Testis (tissue), 3 donors: ENCODE data around the gene SH3BP4. TPM values are rescaled to one million over a fixed set of nuclear protein-coding genes. Genes with fewer than 3 reads are reported as not detected.

Source experiments
- DNase-seq: peaks from one replicate; pipeline ENCODE4 v3.0.0-alpha.2; 2019
- H3K27ac ChIP-seq, 2 donors: fragments of 200-600 bp; sonication (generic); one replicate each; pipeline ENCODE4 v1.5.1; 2019
- H3K27me3 ChIP-seq: fragments of 200-600 bp; sonication (generic); one replicate; pipeline ENCODE4 v1.5.1; 2019
- H3K36me3 ChIP-seq: fragments of 200-600 bp; sonication (generic); one replicate; pipeline ENCODE4 v1.5.1; 2017; ENCODE audit warnings: low read depth; ENCODE audit errors: missing control alignments
- H3K4me1 ChIP-seq: fragments of 200-600 bp; sonication (generic); one replicate; pipeline ENCODE4 v1.5.1; 2019
- H3K4me3 ChIP-seq, 2 donors: fragments of 200-600 bp; sonication (generic); one replicate each; pipeline ENCODE4 v1.5.1; 2017 to 2019
- H3K9me3 ChIP-seq: fragments of 200-600 bp; sonication (generic); one replicate; pipeline ENCODE4 v1.5.1; 2017
- POLR2A ChIP-seq: fragments of 450-650 bp; IDR thresholded peaks from one replicate; pipeline ENCODE4 v1.6.1; 2017; ENCODE audit warnings: antibody characterized with exemption, mild to moderate bottlenecking, moderate library complexity
- WGBS, 2 donors: methylation state at CpG; one replicate each; pipeline ENCODE4 v1.1.5; 2018; 5-methylcytosine and 5-hydroxymethylcytosine counted together
- intact Hi-C: fragments of 100-400 bp; cut with DNase I; formaldehyde crosslinking; loops from one replicate; pipeline ENCODE4 v1.15.1; 2023; ENCODE audit warnings: low total_unique reads
- polyA plus RNA-seq: library from polyadenylated mRNA; stranded (reverse); fragments of 350-450 nt; fragmentation: Illumina TruSeq; extraction: RNeasy Lipid Tissue Mini Kit (QIAGEN cat#74804); gene quantifications from one replicate; pipeline ENCODE4 v1.2.3, GENCODE V29; 2014; ENCODE audit warnings: low read depth, low replicate concordance; ENCODE audit not compliant: insufficient read depth
- total RNA-seq, 2 donors: library from RNA; depleted of rRNA; stranded (reverse); fragments of >200 nt; gene quantifications; one replicate each; pipeline ENCODE4 v1.2.3, GENCODE V29; 2016
- TF ChIP-seq, protein P1 (sequence below), 3 experiments: fragments of 450-650 bp in 2 of 3; fragments of 200-600 bp in 1 of 3; sonication (generic) in 1 of 3; IDR thresholded peaks; one replicate each; pipeline ENCODE4 v1.5.1; 2016 to 2019; ENCODE audit warnings: antibody characterized with exemption in 3 of 3, mild to moderate bottlenecking in 2 of 3, moderate library complexity in 1 of 3

SH3BP4 gene
- total and polyA plus RNA-seq, 3 donors from 2014 or later, result 33.3 to 88.5 (median 64.4) TPM

DNA sequence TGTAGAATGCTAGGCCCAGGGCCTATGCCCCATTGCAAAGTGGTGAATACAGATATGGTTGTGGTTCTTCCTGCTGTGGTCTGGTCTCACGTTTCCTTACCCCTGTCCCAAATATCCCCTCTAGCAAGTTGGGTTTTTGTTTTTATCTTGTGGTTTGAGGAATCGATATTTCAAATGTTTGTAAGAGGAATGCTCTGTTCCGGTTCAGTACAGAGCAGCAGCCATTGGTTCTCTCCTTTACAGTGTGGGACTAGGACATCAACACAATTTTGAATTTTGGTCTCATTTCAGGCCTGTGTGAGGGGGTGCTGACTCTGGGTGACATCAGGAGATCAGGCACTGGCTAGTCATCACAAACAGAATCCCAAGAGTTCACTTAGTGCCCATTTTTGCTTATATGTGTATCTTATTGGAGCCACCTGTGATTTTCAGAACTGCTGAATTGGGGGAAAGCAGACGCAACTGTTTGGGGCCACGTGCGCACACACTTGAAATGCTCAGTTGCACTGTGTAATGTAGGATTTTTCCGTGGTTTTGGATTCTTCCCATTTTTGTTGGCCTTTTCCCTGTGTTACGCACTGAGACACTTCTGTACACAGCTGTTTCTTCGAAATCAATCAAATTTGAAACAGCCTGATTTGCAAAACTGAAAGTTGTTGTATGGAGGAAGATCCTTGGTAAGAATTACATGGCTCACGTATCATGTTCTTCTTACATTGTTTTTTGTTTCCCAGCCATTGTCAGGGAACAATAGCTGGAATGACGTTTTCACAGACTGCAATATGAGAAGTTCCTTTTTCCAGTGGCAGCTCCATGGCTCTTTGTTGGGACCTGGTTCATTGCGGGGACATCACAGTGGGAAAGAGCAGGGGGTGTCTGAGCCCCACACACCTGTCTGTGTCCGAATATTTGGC, 8.6 kb downstream of the SH3BP4 start:
- no peak for TF ChIP-seq POLR2A
- TF ChIP-seq, protein P1, sequence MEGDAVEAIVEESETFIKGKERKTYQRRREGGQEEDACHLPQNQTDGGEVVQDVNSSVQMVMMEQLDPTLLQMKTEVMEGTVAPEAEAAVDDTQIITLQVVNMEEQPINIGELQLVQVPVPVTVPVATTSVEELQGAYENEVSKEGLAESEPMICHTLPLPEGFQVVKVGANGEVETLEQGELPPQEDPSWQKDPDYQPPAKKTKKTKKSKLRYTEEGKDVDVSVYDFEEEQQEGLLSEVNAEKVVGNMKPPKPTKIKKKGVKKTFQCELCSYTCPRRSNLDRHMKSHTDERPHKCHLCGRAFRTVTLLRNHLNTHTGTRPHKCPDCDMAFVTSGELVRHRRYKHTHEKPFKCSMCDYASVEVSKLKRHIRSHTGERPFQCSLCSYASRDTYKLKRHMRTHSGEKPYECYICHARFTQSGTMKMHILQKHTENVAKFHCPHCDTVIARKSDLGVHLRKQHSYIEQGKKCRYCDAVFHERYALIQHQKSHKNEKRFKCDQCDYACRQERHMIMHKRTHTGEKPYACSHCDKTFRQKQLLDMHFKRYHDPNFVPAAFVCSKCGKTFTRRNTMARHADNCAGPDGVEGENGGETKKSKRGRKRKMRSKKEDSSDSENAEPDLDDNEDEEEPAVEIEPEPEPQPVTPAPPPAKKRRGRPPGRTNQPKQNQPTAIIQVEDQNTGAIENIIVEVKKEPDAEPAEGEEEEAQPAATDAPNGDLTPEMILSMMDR (IDR thresholded peaks at IDR 0.05), result no peak
- Histone ChIP-seq H3K27ac (no peak overlapping the region), H3K4me1 (peaks cover 9% of the 10 kb centered on the region), H3K4me3 (no peak overlapping the region), H3K9me3 (no peaks in the 10 kb centered on the region), H3K36me3 (no peaks in the 10 kb centered on the region), H3K27me3 (no peaks in the 10 kb centered on the region)
- intact Hi-C loops, result no loop called here
- WGBS, 2 donors, result 69 to 75% methylated on average over 13 of the region's 13 CpGs
- DNase-seq, result no peak

DNA sequence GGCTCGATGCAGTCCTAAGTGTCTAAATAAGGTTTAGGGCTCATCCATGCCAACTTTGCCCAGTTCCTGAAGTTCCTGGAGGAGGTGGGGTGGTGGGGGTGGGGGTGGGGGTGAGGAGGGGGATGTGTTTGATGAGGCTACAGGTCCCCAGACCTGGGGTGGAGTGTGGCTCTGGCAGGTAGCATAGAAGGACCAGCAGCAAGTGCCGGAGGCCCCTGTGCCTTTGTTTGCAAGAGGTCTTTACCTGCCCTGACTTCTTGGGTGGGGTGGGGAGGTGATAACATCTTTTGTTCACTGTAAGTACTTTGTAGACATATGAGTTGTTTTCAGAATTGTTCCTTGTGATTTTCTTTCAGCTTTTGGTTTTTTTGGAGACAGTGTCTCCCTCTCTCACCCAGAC, 10.0 kb downstream of the SH3BP4 start:
- Histone ChIP-seq H3K27me3 (no peaks in the 10 kb centered on the region), H3K27ac (no peak overlapping the region), H3K4me1 (peaks cover 6% of the 10 kb centered on the region), H3K9me3 (no peaks in the 10 kb centered on the region), H3K4me3 (no peak overlapping the region), H3K36me3 (no peaks in the 10 kb centered on the region)
- 94 to 100% methylated on average over 2 of the region's 2 CpGs for WGBS, 2 donors
- intact Hi-C loops, result no loop called here
- DNase-seq, result no peak
- TF ChIP-seq, protein P1 (IDR thresholded peaks at IDR 0.05), result no peak
- TF ChIP-seq POLR2A, result no peak

DNA sequence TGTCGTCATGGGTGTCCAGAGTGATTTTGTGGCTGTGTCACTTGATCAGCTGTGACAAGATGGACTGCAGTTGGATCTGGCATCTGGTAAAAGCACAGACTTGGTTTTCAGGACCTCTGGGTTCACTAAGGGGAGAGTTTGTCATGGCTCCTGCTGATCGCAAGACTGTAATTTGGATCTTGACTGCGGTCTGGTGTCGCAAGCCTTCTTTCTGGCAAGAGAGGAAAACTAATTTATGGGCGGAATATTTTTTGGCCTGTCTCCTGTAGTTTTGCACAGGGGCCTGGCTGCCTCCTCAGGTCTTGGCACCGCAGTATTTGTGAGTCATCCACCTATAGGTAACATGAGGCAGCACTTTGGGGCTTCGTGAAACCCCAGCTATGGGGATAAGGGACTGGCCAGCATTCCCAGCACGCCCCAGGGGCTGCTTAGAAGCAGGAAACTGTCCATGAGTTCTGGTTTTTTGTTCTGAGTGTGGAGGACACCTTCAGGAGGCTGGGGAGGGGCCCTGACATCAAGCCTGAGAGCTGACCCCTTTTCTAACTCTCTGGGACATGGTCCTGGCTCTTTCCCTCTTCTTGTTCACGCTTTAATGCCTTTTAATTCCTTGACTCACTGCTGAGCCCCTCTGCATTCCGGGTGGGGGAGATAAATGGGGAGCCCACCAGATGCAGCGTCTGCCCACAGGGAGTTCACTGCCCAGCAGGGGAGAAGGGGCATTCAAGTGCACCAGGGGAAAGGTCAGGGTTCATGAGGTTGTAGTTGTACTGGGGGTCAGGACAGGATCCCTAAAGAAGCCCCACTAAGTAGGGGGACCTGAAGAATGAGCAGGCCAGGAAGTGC, 12.2 kb downstream of the SH3BP4 start:
- TF ChIP-seq POLR2A, result no peak
- TF ChIP-seq, protein P1 (IDR thresholded peaks at IDR 0.05), result no peak
- Histone ChIP-seq H3K4me3 (no peak overlapping the region), H3K27me3 (no peaks in the 10 kb centered on the region), H3K4me1 (peaks cover 12% of the 10 kb centered on the region), H3K27ac (no peak overlapping the region), H3K9me3 (no peaks in the 10 kb centered on the region), H3K36me3 (no peaks in the 10 kb centered on the region)
- intact Hi-C loops, result no loop called here
- DNase-seq, result no peak
- 77 to 83% methylated on average over 10 to 11 of the region's 11 CpGs for WGBS, 2 donors

DNA sequence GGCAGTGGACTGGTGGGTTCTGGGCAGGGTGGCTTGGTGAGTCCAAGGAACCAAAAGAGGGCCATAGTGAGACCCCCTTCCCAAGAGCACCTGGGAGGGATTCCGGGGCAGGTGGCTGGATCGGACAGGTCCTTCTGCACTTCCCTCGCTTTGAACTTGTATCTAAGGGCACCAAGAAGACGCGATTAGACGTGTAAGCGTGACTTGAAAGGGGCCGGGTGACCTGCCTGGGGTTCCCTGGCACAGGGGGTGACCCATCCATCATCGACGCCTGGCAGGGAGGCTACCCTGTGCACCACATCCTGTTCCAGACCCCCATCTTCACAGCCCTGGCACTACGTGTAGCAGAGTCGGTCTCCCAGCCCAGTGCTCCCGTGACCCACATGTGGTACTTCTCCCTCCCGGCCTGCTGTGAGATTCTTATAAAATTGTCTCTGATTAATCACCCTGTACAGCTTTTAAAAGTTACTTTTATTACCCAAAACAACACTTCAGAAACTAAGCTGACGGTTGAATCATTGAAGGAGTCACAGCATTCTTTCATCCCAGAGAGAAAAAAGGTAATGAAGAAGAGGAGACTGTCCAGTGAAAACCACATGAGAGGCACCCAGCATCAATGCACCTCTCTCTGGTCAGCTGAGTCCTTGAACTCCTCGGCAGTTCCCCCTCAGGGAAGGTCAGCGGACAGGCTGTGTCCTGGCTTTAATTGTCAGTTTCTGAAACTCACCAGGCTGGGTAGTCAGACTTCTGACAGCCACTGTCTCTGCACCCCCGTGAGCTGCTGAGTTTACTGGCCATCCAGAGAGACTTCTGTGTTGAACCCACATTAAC, 13.0 kb downstream of the SH3BP4 start:
- no peak for DNase-seq
- Histone ChIP-seq H3K9me3 (no peaks in the 10 kb centered on the region), H3K4me3 (no peak overlapping the region), H3K27me3 (no peaks in the 10 kb centered on the region), H3K4me1 (peaks cover 21% of the 10 kb centered on the region), H3K27ac (peak overlapping the region in 1 of 2 donors; percentile 31), H3K36me3 (no peaks in the 10 kb centered on the region)
- 57 to 66% methylated on average over 10 to 18 of the region's 18 CpGs for WGBS, 2 donors
- TF ChIP-seq, protein P1 (IDR thresholded peaks at IDR 0.05), result no peak
- no peak for TF ChIP-seq POLR2A
- intact Hi-C loops, result no loop called here
